ENCODE data around the gene NRAP. TPM values are rescaled to one million over a fixed set of nuclear protein-coding genes. Genes with fewer than 3 reads are reported as not detected.

Gene NRAP
- total RNA-seq, 1 experiment from 2014 or later, result 0.05 TPM

DNA sequence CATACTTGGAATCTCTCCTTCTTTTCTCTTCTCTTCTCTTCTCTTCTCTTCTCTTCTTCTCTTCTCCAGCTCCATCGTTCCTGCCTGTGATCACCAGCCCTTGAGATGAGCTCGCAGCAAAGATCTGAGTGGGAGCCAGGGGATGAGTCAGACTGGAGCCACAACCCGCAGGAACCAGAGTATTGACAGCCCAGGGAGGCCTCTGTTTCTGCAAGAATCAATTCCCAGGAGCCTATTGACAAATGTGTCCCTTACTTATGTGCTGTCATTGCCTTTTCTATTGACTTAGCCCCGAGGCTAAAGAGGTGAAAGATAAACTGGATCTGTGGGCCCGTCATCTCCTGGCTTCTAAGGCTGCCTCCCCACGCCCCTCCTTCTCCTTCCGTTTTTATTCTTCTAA lies 124.1 kb downstream of the NRAP start:
- Mint-ChIP-seq H3K4me1 (ENCODE audit: low read depth, unreplicated experiment) (peaks cover 33% of the 10 kb centered on the region), H3K27ac (ENCODE audit: unreplicated experiment) (peak overlapping the region; percentile 66), H3K27me3 (ENCODE audit: insufficient read depth, unreplicated experiment) (no peaks in the 10 kb centered on the region), H3K4me3 (ENCODE audit: unreplicated experiment) (no peak overlapping the region), H3K36me3 (ENCODE audit: insufficient read depth, unreplicated experiment) (no peaks in the 10 kb centered on the region), H3K9me3 (ENCODE audit: unreplicated experiment) (no peaks in the 10 kb centered on the region)
- intact Hi-C loops (cut with micrococcal nuclease; ENCODE audit: unreplicated experiment), result loop anchor here (2.0 kb wide), 1 partner anchor 15 kb away; no protein-coding TSS in a partner anchor
- H3K9me3 ChIP-seq, result 0 out of 2 replicates have a peak, but pooled peaks cover 3% of the 10 kb centered on the region
- H3K4me1 ChIP-seq, result peaks cover 47% of the 10 kb centered on the region
- H3K4me3 ChIP-seq (ENCODE audit: low read depth, low read length), result no peak overlapping the region
- POLR2A ChIA-PET, result interaction anchor here (1.2 kb wide), 1 partner anchor 14 kb away, joined by 6 read pairs; no protein-coding TSS in a partner anchor
- H3K27me3 ChIP-seq (replicated peaks; ENCODE audit: control insufficient read depth, insufficient read depth, low read length), result no peaks in the 10 kb centered on the region
- no peaks in the 10 kb centered on the region for H3K36me3 ChIP-seq (ENCODE audit: control insufficient read depth, insufficient read depth, low read length)
- peak; percentile 52 to 56 for DNase-seq
- no TSS peak for BruUV-seq (replicated peaks)
- TF ChIP-seq, protein P1, sequence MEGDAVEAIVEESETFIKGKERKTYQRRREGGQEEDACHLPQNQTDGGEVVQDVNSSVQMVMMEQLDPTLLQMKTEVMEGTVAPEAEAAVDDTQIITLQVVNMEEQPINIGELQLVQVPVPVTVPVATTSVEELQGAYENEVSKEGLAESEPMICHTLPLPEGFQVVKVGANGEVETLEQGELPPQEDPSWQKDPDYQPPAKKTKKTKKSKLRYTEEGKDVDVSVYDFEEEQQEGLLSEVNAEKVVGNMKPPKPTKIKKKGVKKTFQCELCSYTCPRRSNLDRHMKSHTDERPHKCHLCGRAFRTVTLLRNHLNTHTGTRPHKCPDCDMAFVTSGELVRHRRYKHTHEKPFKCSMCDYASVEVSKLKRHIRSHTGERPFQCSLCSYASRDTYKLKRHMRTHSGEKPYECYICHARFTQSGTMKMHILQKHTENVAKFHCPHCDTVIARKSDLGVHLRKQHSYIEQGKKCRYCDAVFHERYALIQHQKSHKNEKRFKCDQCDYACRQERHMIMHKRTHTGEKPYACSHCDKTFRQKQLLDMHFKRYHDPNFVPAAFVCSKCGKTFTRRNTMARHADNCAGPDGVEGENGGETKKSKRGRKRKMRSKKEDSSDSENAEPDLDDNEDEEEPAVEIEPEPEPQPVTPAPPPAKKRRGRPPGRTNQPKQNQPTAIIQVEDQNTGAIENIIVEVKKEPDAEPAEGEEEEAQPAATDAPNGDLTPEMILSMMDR (IDR thresholded peaks at IDR 0.05; ENCODE audit: insufficient read depth in 1 of 2, low read depth in 1 of 2, low read length in 1 of 2, severe bottlenecking in 1 of 2, unreplicated experiment in 1 of 2), result no peak
- CTCF ChIA-PET, result interaction anchor here (0.6 to 1.5 kb wide), 3 partner anchors 13 to 23 kb away, joined by 3 to 4 read pairs (median 4); no protein-coding TSS in a partner anchor

Other genes starting within 250 kb of the NRAP start
- gene HABP2, start 111.0 kb downstream of the NRAP start, total RNA-seq (2022), result 21.0 and 24.3 TPM in 2 replicates
- 23.0 and 23.9 TPM in 2 replicates for gene CASP7, start 15.9 kb upstream of the NRAP start, total RNA-seq (2022)
- not detected in 2 replicates for gene PLEKHS1, start 87.6 kb upstream of the NRAP start, total RNA-seq (2022)
- gene DCLRE1A, start 190.0 kb upstream of the NRAP start, total RNA-seq (2022), result 13.3 and 13.5 TPM in 2 replicates
- gene NHLRC2, start 190.6 kb upstream of the NRAP start, total RNA-seq (2022), result 30.8 and 37.4 TPM in 2 replicates

Data from Caco-2 (cell line).